Naive thymus-derived CD4-positive, alpha-beta T cell (primary cell): ENCODE results near the gene ADSL. TPM values are rescaled to one million over a fixed set of nuclear protein-coding genes. Genes with fewer than 3 reads are reported as not detected.

Experiments
- ATAC-seq: fragments of 150-1000 bp; cut with Tn5 transposase; 2 replicates; pipeline ENCODE4 v1.10.0; 2021; ENCODE audit warnings: mild to moderate bottlenecking, moderate library complexity
- CTCF ChIA-PET: fragments of 350-600 bp; sonication (Branson Sonifier 250); formaldehyde crosslinking; loops from one replicate; lab custom pipeline; 2021; ENCODE audit warnings: antibody characterized with exemption; lab: Charles Lee
- POLR2A ChIA-PET: fragments of 350-600 bp; sonication (Branson Sonifier 250); formaldehyde crosslinking; loops from one replicate; lab custom pipeline; 2021; ENCODE audit warnings: antibody characterized with exemption, inconsistent platforms; lab: Charles Lee
- DNase-seq, 9 donors: peaks; one replicate each; pipeline versions ENCODE4 v3.0.0 to v3.0.0-alpha.2; 2020 to 2022; ENCODE audit warnings: mixed read lengths in 1 of 9
- H3K27ac ChIP-seq: one replicate; pipeline ENCODE4 v1.7.0; 2013; ENCODE audit warnings: mild to moderate bottlenecking, low read depth, low read length, moderate library complexity
- H3K27me3 ChIP-seq, 2 donors: one replicate each; pipeline ENCODE4 v1.7.0; 2013; ENCODE audit warnings: low read length in 2 of 2, mild to moderate bottlenecking in 2 of 2, moderate library complexity in 2 of 2; ENCODE audit not compliant: control insufficient read depth in 2 of 2, insufficient read depth in 2 of 2
- H3K36me3 ChIP-seq, 3 experiments: 1 replicate in 2 of 3; 2 replicates in 1 of 3; pipeline ENCODE4 v1.7.0; 2013; ENCODE audit warnings: low read length in 3 of 3, mild to moderate bottlenecking in 3 of 3, moderate library complexity in 1 of 3; ENCODE audit not compliant: insufficient read depth in 3 of 3, control insufficient read depth in 2 of 3
- H3K4me1 ChIP-seq, 2 donors: one replicate each; pipeline ENCODE4 v1.7.0; 2013; ENCODE audit warnings: low read length in 2 of 2, mild to moderate bottlenecking in 2 of 2, moderate library complexity in 1 of 2; ENCODE audit not compliant: control insufficient read depth in 2 of 2, insufficient read depth in 2 of 2
- H3K4me3 ChIP-seq: 2 replicates; pipeline ENCODE4 v1.7.0; 2013; ENCODE audit warnings: mild to moderate bottlenecking, low read length
- H3K9me3 ChIP-seq, 3 experiments: 1 replicate in 2 of 3; 2 replicates in 1 of 3; pipeline ENCODE4 v1.7.0; 2013; ENCODE audit warnings: low read length in 3 of 3; ENCODE audit not compliant: control insufficient read depth in 2 of 3
- H3K27ac Mint-ChIP-seq, 9 donors: one replicate each; pipeline ENCODE4 v1.8.0; 2020 to 2022; ENCODE audit warnings: mixed read lengths in 9 of 9, mild to moderate bottlenecking in 8 of 9, moderate library complexity in 5 of 9, inconsistent platforms in 2 of 9
- H3K27me3 Mint-ChIP-seq, 5 donors: one replicate each; pipeline ENCODE4 v1.8.0; 2021 to 2022; ENCODE audit warnings: mixed read lengths in 5 of 5, mild to moderate bottlenecking in 1 of 5
- H3K36me3 Mint-ChIP-seq, 5 donors: one replicate each; pipeline ENCODE4 v1.8.0; 2020 to 2022; ENCODE audit warnings: mixed read lengths in 5 of 5, mild to moderate bottlenecking in 3 of 5, inconsistent platforms in 1 of 5
- H3K4me1 Mint-ChIP-seq, 7 donors: one replicate each; pipeline ENCODE4 v1.8.0; 2020 to 2022; ENCODE audit warnings: mixed read lengths in 7 of 7, mild to moderate bottlenecking in 3 of 7, inconsistent platforms in 1 of 7
- H3K4me3 Mint-ChIP-seq, 10 donors: one replicate each; pipeline ENCODE4 v1.8.0; 2020 to 2022; ENCODE audit warnings: mild to moderate bottlenecking in 10 of 10, mixed read lengths in 10 of 10, moderate library complexity in 6 of 10, inconsistent platforms in 2 of 10
- H3K9me3 Mint-ChIP-seq, 11 donors: one replicate each; pipeline ENCODE4 v1.8.0; 2020 to 2022; ENCODE audit warnings: mixed read lengths in 11 of 11, mild to moderate bottlenecking in 4 of 11, inconsistent platforms in 1 of 11, moderate library complexity in 1 of 11
- intact Hi-C, 2 donors: fragments of 100-400 bp; cut with micrococcal nuclease; formaldehyde crosslinking; loops; one replicate each; pipeline ENCODE4 v1.15.1; 2023
- polyA plus RNA-seq, 2 donors: library from polyadenylated mRNA; unstranded; fragments of 300-500 nt; fragmentation: Illumina TruSeq; gene quantifications; one replicate each; pipeline ENCODE4 v1.2.3, GENCODE V29; 2021
- total RNA-seq, 6 experiments: library from RNA in 5 of 6; stranded (reverse) in 5 of 6; gene quantifications; 1 replicate in 5 of 6; 2 replicates in 1 of 6; pipeline ENCODE4 v1.2.3 and lab custom pipeline; 2021 to 2026

Gene ADSL
- total and polyA plus RNA-seq, 7 experiments from 2014 or later: 54.4 to 127 (median 65.7) TPM

- no peak for DNase-seq
- Mint-ChIP-seq H3K9me3 (no peaks in the 10 kb centered on the region), H3K27me3 (no peaks in the 10 kb centered on the region), H3K36me3 (peaks cover 0 to 24% (median 18%) of the 10 kb centered on the region in 5 donors), H3K4me1 (peaks cover 48 to 100% (median 88%) of the 10 kb centered on the region in 7 donors), H3K27ac (peak overlapping the region; percentile 60 to 94 (median 87)), H3K4me3 (peak overlapping the region in 6 of 10 donors; percentile 5 to 70 (median 21))
- H3K27ac ChIP-seq: peak overlapping the region; percentile 19
- POLR2A ChIA-PET: interaction anchor here (0.7 to 2.1 kb wide), 4 partner anchors 9 to 20 kb away, joined by 3 to 6 read pairs (median 4); no protein-coding TSS in a partner anchor
- ATAC-seq: no peak
- H3K36me3 ChIP-seq: no peaks in the 10 kb centered on the region
- no peaks in the 10 kb centered on the region for H3K27me3 ChIP-seq
- H3K4me3 ChIP-seq: no peak overlapping the region
- H3K9me3 ChIP-seq: no peaks in the 10 kb centered on the region
- CTCF ChIA-PET: interaction anchor here (2.1 kb wide), 1 partner anchor 10 kb away, joined by 5 read pairs; no protein-coding TSS in a partner anchor
- intact Hi-C loops: no loop called here
- peaks cover 31 to 56% of the 10 kb centered on the region in 2 donors for H3K4me1 ChIP-seq
Observed at GRCh38 chr22:40397396-40397795, 51.1 kb downstream of the ADSL start.

GRCh38 chr22:40399621-40400020 lies 53.3 kb downstream of the ADSL start:
- Histone ChIP-seq H3K27me3 (no peaks in the 10 kb centered on the region), H3K9me3 (no peaks in the 10 kb centered on the region), H3K36me3 (peaks cover 0 to 14% (median 0%) of the 10 kb centered on the region in 3 experiments), H3K4me1 (peaks cover 51 to 65% of the 10 kb centered on the region in 2 donors), H3K4me3 (no peak overlapping the region), H3K27ac (peak overlapping the region; percentile 57)
- peak overlapping the region; percentile 86 to 96 (median 94) for H3K27ac Mint-ChIP-seq
- DNase-seq (no peak), ATAC-seq (no peak)
- peaks cover 61 to 98% (median 87%) of the 10 kb centered on the region in 7 donors for H3K4me1 Mint-ChIP-seq
- H3K4me3 Mint-ChIP-seq: peak overlapping the region in 9 of 10 donors; percentile 72 to 83 (median 80)
- no peaks in the 10 kb centered on the region for H3K27me3 Mint-ChIP-seq
- H3K36me3 Mint-ChIP-seq: peaks cover 6 to 40% (median 24%) of the 10 kb centered on the region in 5 donors
- CTCF ChIA-PET: interaction anchor here (0.6 to 2.1 kb wide), 2 partner anchors 14 to 1039 kb away, joined by 3 to 11 read pairs; no protein-coding TSS in a partner anchor
- no peaks in the 10 kb centered on the region for H3K9me3 Mint-ChIP-seq
- POLR2A ChIA-PET: interaction anchor here (0.6 to 4.2 kb wide), 11 partner anchors 9 to 64 kb away, joined by 3 to 13 read pairs (median 5); partner anchors contain the start of gene SGSM3
- intact Hi-C loops: loop anchor here (1.0 to 2.0 kb wide), 3 partner anchors 14 to 29 kb away; partner anchors contain the start of gene SGSM3 (in 1 of the 2)

GRCh38 chr22:40400159-40400558 lies 53.9 kb downstream of the ADSL start:
- H3K9me3 Mint-ChIP-seq: no peaks in the 10 kb centered on the region
- H3K4me3 Mint-ChIP-seq: peak overlapping the region; percentile 72 to 84 (median 81)
- no peaks in the 10 kb centered on the region for H3K27me3 Mint-ChIP-seq
- peak overlapping the region; percentile 86 to 96 (median 94) for H3K27ac Mint-ChIP-seq
- CTCF ChIA-PET: interaction anchor here (2.1 kb wide), 1 partner anchor 15 kb away, joined by 11 read pairs; no protein-coding TSS in a partner anchor
- peak overlapping the region; percentile 57 for H3K27ac ChIP-seq
- no peaks in the 10 kb centered on the region for H3K9me3 ChIP-seq
- H3K4me1 ChIP-seq: peaks cover 51 to 65% of the 10 kb centered on the region in 2 donors
- peaks cover 60 to 92% (median 82%) of the 10 kb centered on the region in 7 donors for H3K4me1 Mint-ChIP-seq
- DNase-seq (peak in 8 of 9 donors; percentile 36 to 75 (median 62)), ATAC-seq (peak; percentile 68)
- intact Hi-C loops: loop anchor here (1.0 to 2.0 kb wide), 3 partner anchors 15 to 30 kb away; partner anchors contain the start of gene SGSM3 (in 1 of the 2)
- POLR2A ChIA-PET: interaction anchor here (0.7 to 4.2 kb wide), 8 partner anchors 9 to 875 kb away, joined by 3 to 13 read pairs (median 6); partner anchors contain the start of gene SGSM3
- H3K36me3 ChIP-seq: peaks cover 0 to 19% (median 0%) of the 10 kb centered on the region in 3 experiments
- H3K36me3 Mint-ChIP-seq: peaks cover 6 to 40% (median 24%) of the 10 kb centered on the region in 5 donors
- H3K4me3 ChIP-seq: no peak overlapping the region
- H3K27me3 ChIP-seq: no peaks in the 10 kb centered on the region

GRCh38 chr22:40401532-40401931 lies 55.2 kb downstream of the ADSL start:
- intact Hi-C loops: loop anchor here in 1 of 2 donors (2.0 kb wide), 1 partner anchor 13 kb away; no protein-coding TSS in a partner anchor
- Histone ChIP-seq H3K4me1 (peaks cover 51 to 65% of the 10 kb centered on the region in 2 donors), H3K27me3 (no peaks in the 10 kb centered on the region), H3K4me3 (peak overlapping the region; percentile 14), H3K27ac (peak overlapping the region; percentile 66), H3K9me3 (no peaks in the 10 kb centered on the region), H3K36me3 (peaks cover under 1 to 33% (median 7%) of the 10 kb centered on the region in 3 experiments)
- POLR2A ChIA-PET: interaction anchor here (0.5 to 4.2 kb wide), 6 partner anchors 8 to 1298 kb away, joined by 3 to 13 read pairs (median 4); partner anchors contain the start of genes MEI1 and SGSM3
- Mint-ChIP-seq H3K4me1 (peaks cover 56 to 78% (median 68%) of the 10 kb centered on the region in 7 donors), H3K4me3 (peak overlapping the region; percentile 71 to 87 (median 79)), H3K27me3 (no peaks in the 10 kb centered on the region), H3K27ac (peak overlapping the region; percentile 79 to 95 (median 92)), H3K9me3 (no peaks in the 10 kb centered on the region), H3K36me3 (peaks cover 6 to 37% (median 18%) of the 10 kb centered on the region in 5 donors)
- peak; percentile 89 for ATAC-seq
- peak in 4 of 9 donors; percentile 26 to 40 (median 34) for DNase-seq
- CTCF ChIA-PET: interaction anchor here (0.9 kb wide), 1 partner anchor 53 kb away, joined by 3 read pairs; no protein-coding TSS in a partner anchor

- Mint-ChIP-seq H3K4me1 (peaks cover 51 to 74% (median 64%) of the 10 kb centered on the region in 7 donors), H3K4me3 (peak overlapping the region; percentile 71 to 87 (median 79)), H3K9me3 (no peaks in the 10 kb centered on the region), H3K27me3 (no peaks in the 10 kb centered on the region), H3K27ac (peak overlapping the region; percentile 79 to 95 (median 92)), H3K36me3 (peaks cover 6 to 40% (median 18%) of the 10 kb centered on the region in 5 donors)
- no peak for DNase-seq
- Histone ChIP-seq H3K27ac (peak overlapping the region; percentile 66), H3K4me3 (peak overlapping the region; percentile 14), H3K9me3 (no peaks in the 10 kb centered on the region), H3K4me1 (peaks cover 51 to 60% of the 10 kb centered on the region in 2 donors), H3K27me3 (no peaks in the 10 kb centered on the region), H3K36me3 (peaks cover 4 to 37% (median 7%) of the 10 kb centered on the region in 3 experiments)
- intact Hi-C loops: loop anchor here in 1 of 2 donors (2.0 kb wide), 1 partner anchor 13 kb away; no protein-coding TSS in a partner anchor
- CTCF ChIA-PET: interaction anchor here (0.7 kb wide), 1 partner anchor 114 kb away, joined by 3 read pairs; no protein-coding TSS in a partner anchor
- no peak for ATAC-seq
- POLR2A ChIA-PET: interaction anchor here (0.5 to 4.2 kb wide), 5 partner anchors 10 to 1297 kb away, joined by 3 to 13 read pairs (median 4); partner anchors contain the start of genes MEI1 and SGSM3
Observed at GRCh38 chr22:40401981-40402406, 55.7 kb downstream of the ADSL start.

DNA sequence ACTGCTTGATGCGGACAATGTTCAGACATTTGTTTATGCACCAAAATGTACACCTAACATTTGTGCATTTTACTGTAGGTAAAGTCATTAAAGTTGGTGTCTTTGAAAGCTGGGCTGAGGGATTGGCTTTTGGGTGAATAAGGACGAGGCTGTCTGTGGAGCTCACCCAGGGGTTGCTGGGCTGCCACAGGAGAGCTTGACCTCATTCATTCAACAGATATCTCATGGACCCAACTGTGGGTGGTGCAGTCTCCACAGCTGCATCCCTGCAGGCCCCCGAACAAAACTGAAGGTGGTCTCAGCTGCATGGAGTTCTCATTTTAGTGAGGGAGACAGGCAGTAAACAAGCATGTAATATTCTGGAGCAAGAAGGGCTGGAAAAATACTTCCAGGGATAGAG lies 56.8 kb downstream of the ADSL start:
- DNase-seq (no peak), ATAC-seq (no peak)
- H3K9me3 Mint-ChIP-seq: no peaks in the 10 kb centered on the region
- peaks cover 46 to 62% (median 53%) of the 10 kb centered on the region in 7 donors for H3K4me1 Mint-ChIP-seq
- H3K27ac Mint-ChIP-seq: peak overlapping the region in 8 of 9 donors; percentile 67 to 95 (median 92)
- no peaks in the 10 kb centered on the region for H3K27me3 ChIP-seq
- H3K36me3 Mint-ChIP-seq: peaks cover 6 to 41% (median 18%) of the 10 kb centered on the region in 5 donors
- peaks cover 51% of the 10 kb centered on the region in 2 donors for H3K4me1 ChIP-seq
- H3K9me3 ChIP-seq: no peaks in the 10 kb centered on the region
- H3K27me3 Mint-ChIP-seq: no peaks in the 10 kb centered on the region
- ChIA-PET CTCF (no interaction called here), POLR2A (interaction anchor here (1.0 to 1.1 kb wide), 2 partner anchors 9 to 359 kb away, joined by 3 to 4 read pairs; no protein-coding TSS in a partner anchor)
- H3K27ac ChIP-seq: peak overlapping the region; percentile 26
- peaks cover 4 to 49% (median 7%) of the 10 kb centered on the region in 3 experiments for H3K36me3 ChIP-seq
- H3K4me3 ChIP-seq: no peak overlapping the region
- intact Hi-C loops: no loop called here
- peak overlapping the region in 4 of 10 donors; percentile 19 to 83 (median 40) for H3K4me3 Mint-ChIP-seq
